Activated B cell treated with CpG ODN at 0.5 μM for 24 hours (primary cell): Measurements from ENCODE around the gene ZBTB16. TPM values are rescaled to one million over a fixed set of nuclear protein-coding genes. Genes with fewer than 3 reads are reported as not detected.
A peak's percentile ranks its signal among the peaks of the same experiment; 100 is the strongest.

Experiments used
- ATAC-seq: fragments of 200-7000 bp; cut with Tn5 transposase; one replicate; pipeline ENCODE4 v1.10.0; 2021; ENCODE audit warnings: low read depth, mild to moderate bottlenecking, moderate library complexity
- CTCF ChIA-PET: fragments of 350-600 bp; sonication (Branson Sonifier 250); formaldehyde crosslinking; loops from one replicate; lab custom pipeline; 2021; ENCODE audit warnings: antibody characterized with exemption; lab: Charles Lee
- POLR2A ChIA-PET: fragments of 350-600 bp; sonication (Branson Sonifier 250); formaldehyde crosslinking; loops from one replicate; lab custom pipeline; 2021; ENCODE audit warnings: antibody characterized with exemption; lab: Charles Lee
- DNase-seq: peaks from one replicate; pipeline ENCODE4 v3.0.0; 2022
- H3K27ac Mint-ChIP-seq: one replicate; pipeline ENCODE4 v1.8.0; 2020; ENCODE audit warnings: mixed read lengths
- H3K27me3 Mint-ChIP-seq: one replicate; pipeline ENCODE4 v1.8.0; 2021; ENCODE audit warnings: mixed read lengths
- H3K36me3 Mint-ChIP-seq: one replicate; pipeline ENCODE4 v1.8.0; 2021; ENCODE audit warnings: low read depth, mixed read lengths
- H3K4me1 Mint-ChIP-seq: one replicate; pipeline ENCODE4 v1.8.0; 2021; ENCODE audit warnings: mixed read lengths
- H3K4me3 Mint-ChIP-seq: one replicate; pipeline ENCODE4 v1.8.0; 2020; ENCODE audit warnings: mild to moderate bottlenecking, mixed read lengths
- H3K9me3 Mint-ChIP-seq: one replicate; pipeline ENCODE4 v1.8.0; 2020; ENCODE audit warnings: mixed read lengths
- CTCF ChIP-seq: fragments of 200-600 bp; IDR thresholded peaks from one replicate; pipeline ENCODE4 v1.8.0; 2022; ENCODE audit warnings: antibody characterized with exemption, mild to moderate bottlenecking
- intact Hi-C: fragments of 100-400 bp; cut with micrococcal nuclease; formaldehyde crosslinking; loops from one replicate; pipeline ENCODE4 v1.15.1; 2024
- total RNA-seq: library from RNA; stranded (reverse); gene quantifications from 2 replicates; pipeline ENCODE4 v1.2.3, GENCODE V29; 2022

Gene ZBTB16
- total RNA-seq, 1 donor from 2014 or later = 2.5 TPM

GRCh38 chr11:114259551-114259983 is 200.1 kb downstream of the ZBTB16 start:
- Mint-ChIP-seq H3K36me3 (no peaks in the 10 kb centered on the region), H3K27ac (peak overlapping the region; percentile 31), H3K9me3 (no peaks in the 10 kb centered on the region), H3K4me1 (peaks cover 31% of the 10 kb centered on the region), H3K4me3 (peak overlapping the region; percentile 11), H3K27me3 (no peaks in the 10 kb centered on the region)
- no peak for TF ChIP-seq CTCF
- ATAC-seq (no peak), DNase-seq (no peak)
- intact Hi-C loops = loop anchor here (2.0 kb wide), 1 partner anchor 201 kb away; the partner anchor contains the start of gene ZBTB16
- ChIA-PET POLR2A (interaction anchor here (0.9 to 3.2 kb wide), 7 partner anchors 72 to 363 kb away, joined by 4 to 16 read pairs (median 7); partner anchors contain the start of gene ZBTB16), CTCF (interaction anchor here (1.1 to 8.9 kb wide), 16 partner anchors 72 to 454 kb away, joined by 3 to 306 read pairs (median 20); partner anchors contain the start of gene ZBTB16)

GRCh38 chr11:114260077-114260476 is 200.6 kb downstream of the ZBTB16 start:
- CTCF ChIA-PET = interaction anchor here (0.6 to 8.9 kb wide), 32 partner anchors 9 to 943 kb away, joined by 3 to 306 read pairs (median 7); partner anchors contain the start of gene ZBTB16

DNA sequence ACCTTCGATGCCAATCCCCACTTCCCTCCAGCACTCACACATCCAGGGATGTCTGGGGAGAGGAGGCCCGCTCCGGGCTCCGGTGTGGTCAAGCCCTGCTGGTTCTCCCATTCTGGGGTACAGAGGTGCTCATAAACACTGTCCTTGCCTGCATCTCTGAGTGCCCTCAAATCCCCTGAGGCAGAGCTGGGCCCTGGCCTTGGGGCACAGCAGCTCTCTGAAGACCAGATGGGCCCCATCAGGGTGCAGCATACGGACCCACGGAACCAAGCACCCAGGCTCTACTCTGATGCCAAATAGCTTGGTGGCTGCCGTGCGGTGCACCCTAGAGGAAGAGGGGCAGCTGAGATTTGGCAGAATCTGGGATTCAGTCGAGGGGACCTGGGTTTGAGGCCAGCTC is 201.0 kb downstream of the ZBTB16 start:
- H3K27me3 Mint-ChIP-seq = no peaks in the 10 kb centered on the region
- peak overlapping the region; percentile 25 for H3K27ac Mint-ChIP-seq
- intact Hi-C loops = loop anchor here (5.0 kb wide), 3 partner anchors 283 to 1673 kb away; partner anchors contain the start of gene HTR3A

More at GRCh38 chr11:114260077-114260476, 200.6 kb downstream of the ZBTB16 start:
- no peak for TF ChIP-seq CTCF
- H3K9me3 Mint-ChIP-seq = no peaks in the 10 kb centered on the region
- POLR2A ChIA-PET = interaction anchor here (1.1 to 3.2 kb wide), 4 partner anchors 100 to 283 kb away, joined by 4 to 16 read pairs (median 8); no protein-coding TSS in a partner anchor
- H3K27me3 Mint-ChIP-seq = no peaks in the 10 kb centered on the region
- peaks cover 31% of the 10 kb centered on the region for H3K4me1 Mint-ChIP-seq
- H3K36me3 Mint-ChIP-seq = no peaks in the 10 kb centered on the region
- ATAC-seq (no peak), DNase-seq (no peak)
- peak overlapping the region; percentile 25 for H3K27ac Mint-ChIP-seq
- intact Hi-C loops = loop anchor here (5.0 kb wide), 3 partner anchors 283 to 1673 kb away; partner anchors contain the start of gene HTR3A
- H3K4me3 Mint-ChIP-seq = no peak overlapping the region

GRCh38 chr11:114261791-114262190 is 202.3 kb downstream of the ZBTB16 start:
- TF ChIP-seq CTCF = no peak
- ChIA-PET CTCF (interaction anchor here (0.8 to 8.9 kb wide), 39 partner anchors 10 to 1674 kb away, joined by 3 to 306 read pairs (median 6); partner anchors contain the start of genes TTC12 and ZBTB16), POLR2A (no interaction called here)
- DNase-seq = no peak
- Mint-ChIP-seq H3K4me1 (peaks cover 31% of the 10 kb centered on the region), H3K36me3 (no peaks in the 10 kb centered on the region), H3K4me3 (no peak overlapping the region), H3K27me3 (no peaks in the 10 kb centered on the region), H3K9me3 (no peaks in the 10 kb centered on the region), H3K27ac (no peak overlapping the region)
- intact Hi-C loops = loop anchor here (1.0 to 5.0 kb wide), 8 partner anchors 225 to 1674 kb away; partner anchors contain the start of gene HTR3A
- ATAC-seq = no peak

More for the DNA sequence above, 201.0 kb downstream of the ZBTB16 start:
- CTCF ChIA-PET = interaction anchor here (0.6 to 8.9 kb wide), 45 partner anchors 9 to 1672 kb away, joined by 3 to 306 read pairs (median 5); partner anchors contain the start of genes USP28 and ZBTB16
- Mint-ChIP-seq H3K4me1 (peaks cover 31% of the 10 kb centered on the region), H3K9me3 (no peaks in the 10 kb centered on the region), H3K4me3 (no peak overlapping the region), H3K36me3 (no peaks in the 10 kb centered on the region)
- POLR2A ChIA-PET = interaction anchor here (0.8 to 3.2 kb wide), 4 partner anchors 100 to 284 kb away, joined by 3 to 16 read pairs (median 6); partner anchors contain the start of gene ZBTB16
- TF ChIP-seq CTCF = no peak
- ATAC-seq = no peak
- DNase-seq = no peak
